T47D (cell line): ENCODE measurements around the gene ZNF497.

Experiments
- DNase-seq, 2 experiments: peaks; one replicate each; pipeline versions ENCODE4 v3.0.0 to v3.0.0-alpha.2; 2011 to 2012; ENCODE audit warnings: low read depth in 1 of 2, low spot score in 1 of 2
- JUND ChIP-seq: IDR thresholded peaks from 2 replicates; pipeline ENCODE4 v1.6.1; 2012; ENCODE audit warnings: low read depth
- in situ Hi-C: cut with HindIII; loops from 2 replicates; pipeline ENCODE4 v1.10.0; 2016; ENCODE audit warnings: low sequenced_read_pairs, low pct_unique_long_range_greater_than_20kb

The ZNF497 gene

GRCh38 chr19:58372311-58373133 lies 10.0 kb upstream of the ZNF497 start:
- peak in 1 of 2 experiments; percentile 77 for DNase-seq
- no peak for TF ChIP-seq JUND
- in situ Hi-C loops, result no loop called here

GRCh38 chr19:58368561-58369360 lies 6.2 kb upstream of the ZNF497 start:
- no peak for TF ChIP-seq JUND
- no peak for DNase-seq
- in situ Hi-C loops, result no loop called here

GRCh38 chr19:58367698-58368454 lies 5.3 kb upstream of the ZNF497 start:
- in situ Hi-C loops, result no loop called here
- DNase-seq, result no peak
- no peak for TF ChIP-seq JUND

- DNase-seq, result no peak
- in situ Hi-C loops, result no loop called here
- TF ChIP-seq JUND, result no peak
Measured at GRCh38 chr19:58366585-58367430, 4.3 kb upstream of the ZNF497 start.

- no peak for DNase-seq
- TF ChIP-seq JUND, result no peak
- in situ Hi-C loops, result no loop called here
Measured at GRCh38 chr19:58364146-58364545, 1.6 kb upstream of the ZNF497 start.

- peak; percentile 58 to 86 for DNase-seq
- in situ Hi-C loops, result no loop called here
- TF ChIP-seq JUND, result no peak
Measured at GRCh38 chr19:58361900-58362271, 665 bp downstream of the ZNF497 start.

GRCh38 chr19:58357481-58358145 lies 4.9 kb downstream of the ZNF497 start:
- no peak for TF ChIP-seq JUND
- DNase-seq, result no peak
- in situ Hi-C loops, result no loop called here

GRCh38 chr19:58356766-58357480 lies 5.6 kb downstream of the ZNF497 start:
- TF ChIP-seq JUND, result no peak
- in situ Hi-C loops, result no loop called here
- DNase-seq, result no peak

GRCh38 chr19:58355908-58356765 lies 6.4 kb downstream of the ZNF497 start:
- no peak for DNase-seq
- TF ChIP-seq JUND, result no peak
- in situ Hi-C loops, result no loop called here

- in situ Hi-C loops, result no loop called here
- TF ChIP-seq JUND, result no peak
- peak in 1 of 2 experiments; percentile 40 for DNase-seq
Measured at GRCh38 chr19:58355215-58355796, 7.2 kb downstream of the ZNF497 start.
